HG02623 (cell line): Measurements from ENCODE around the gene COX6A1.
"Not testable (repeated sequence)": the region's sequence is repeated elsewhere in the genome, so short reads cannot be mapped to it uniquely, and the experiment has no call there.

Experiments used
- ATAC-seq: cut with Tn5 transposase; IDR thresholded peaks from one replicate; pipeline ENCODE4 v1.9.1; 2021; ENCODE audit warnings: moderate library complexity; ENCODE audit not compliant: unreplicated experiment

The COX6A1 gene

DNA sequence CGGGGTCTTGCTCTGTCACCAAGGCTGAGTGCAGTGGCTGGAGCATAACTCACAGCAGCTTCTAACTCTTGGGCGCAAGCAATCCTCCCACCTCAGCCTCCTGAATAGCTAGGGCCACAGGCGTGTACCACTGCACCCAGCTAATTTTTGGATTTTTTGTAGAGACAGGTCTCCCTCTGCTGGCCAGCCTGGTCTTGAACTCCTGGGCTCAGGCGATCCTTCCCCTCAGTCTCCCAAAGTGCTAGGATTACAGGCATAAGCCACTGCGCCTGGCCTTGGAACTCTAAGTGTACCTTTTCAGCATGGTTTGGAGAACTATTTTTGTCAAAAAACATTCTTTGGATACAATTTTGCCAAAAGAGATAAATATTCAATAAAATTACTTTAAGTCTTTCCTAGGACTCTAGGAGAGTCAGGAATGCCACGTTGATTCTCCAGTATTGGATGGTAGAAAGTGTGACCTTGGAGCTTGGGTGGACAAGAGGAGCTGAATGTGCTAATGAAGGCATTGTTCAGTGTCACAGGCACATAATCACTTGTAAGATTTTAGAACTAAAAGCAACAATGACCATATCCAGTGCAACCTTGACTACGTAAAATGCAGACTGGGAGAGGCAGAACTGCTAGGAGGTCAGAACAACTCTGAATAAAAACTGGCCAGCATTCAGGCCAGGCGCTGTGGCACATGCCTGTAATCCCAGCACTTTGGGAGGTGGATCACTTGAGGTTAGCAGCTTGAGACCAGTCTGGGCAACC is 28.8 kb downstream of the COX6A1 start:
- ATAC-seq = no peak

- no peak for ATAC-seq
These were observed 29.5 kb downstream of the COX6A1 start for GRCh38 chr12:120467439-120467838.

- no peak for ATAC-seq
These were observed 30.5 kb downstream of the COX6A1 start for GRCh38 chr12:120468325-120468820.

- peak; percentile 24 for ATAC-seq
These were observed 31.0 kb downstream of the COX6A1 start for GRCh38 chr12:120468821-120469449.

DNA sequence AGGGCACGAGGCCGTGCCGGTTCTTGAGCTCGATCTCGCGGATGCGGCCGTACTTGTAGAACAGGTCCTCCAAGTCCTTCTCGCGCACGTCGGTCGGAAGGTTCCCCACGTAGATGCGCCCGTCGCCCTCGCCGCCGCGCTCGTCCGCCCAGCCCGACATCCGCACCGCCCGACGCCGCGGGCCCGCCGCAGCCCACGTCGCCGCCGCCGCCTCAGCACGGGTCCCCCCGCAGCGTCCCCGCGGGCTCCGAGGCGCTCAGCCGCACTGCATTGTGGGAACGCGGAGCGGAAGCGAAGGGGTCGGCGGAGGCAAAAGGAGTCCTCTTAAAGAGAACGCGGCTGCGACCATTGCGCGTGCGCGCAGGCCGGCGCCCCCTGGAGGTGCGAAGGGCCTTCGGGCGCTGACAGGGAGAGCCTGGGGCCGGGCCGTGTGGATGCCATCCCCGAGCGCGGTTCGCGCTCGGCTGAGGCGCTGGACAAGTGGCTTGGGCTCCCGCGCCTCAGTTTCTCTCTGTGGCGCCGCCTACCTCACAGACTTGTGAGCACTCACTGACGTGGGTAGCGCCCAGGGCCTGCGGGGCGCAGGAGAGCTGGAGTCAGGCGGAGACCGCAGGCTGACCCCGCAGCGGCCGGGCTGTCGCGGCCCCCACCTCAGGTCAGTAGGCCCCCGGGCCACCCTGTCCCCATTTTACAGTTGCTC is 31.7 kb downstream of the COX6A1 start, which contains the start of gene SRSF9:
Gene SRSF9, minus strand, starts transcription at position 299 of the 700 bp plus-strand sequence. Its CDS starts 139 bp downstream, at position 160.
- peak; percentile 64 for ATAC-seq

DNA sequence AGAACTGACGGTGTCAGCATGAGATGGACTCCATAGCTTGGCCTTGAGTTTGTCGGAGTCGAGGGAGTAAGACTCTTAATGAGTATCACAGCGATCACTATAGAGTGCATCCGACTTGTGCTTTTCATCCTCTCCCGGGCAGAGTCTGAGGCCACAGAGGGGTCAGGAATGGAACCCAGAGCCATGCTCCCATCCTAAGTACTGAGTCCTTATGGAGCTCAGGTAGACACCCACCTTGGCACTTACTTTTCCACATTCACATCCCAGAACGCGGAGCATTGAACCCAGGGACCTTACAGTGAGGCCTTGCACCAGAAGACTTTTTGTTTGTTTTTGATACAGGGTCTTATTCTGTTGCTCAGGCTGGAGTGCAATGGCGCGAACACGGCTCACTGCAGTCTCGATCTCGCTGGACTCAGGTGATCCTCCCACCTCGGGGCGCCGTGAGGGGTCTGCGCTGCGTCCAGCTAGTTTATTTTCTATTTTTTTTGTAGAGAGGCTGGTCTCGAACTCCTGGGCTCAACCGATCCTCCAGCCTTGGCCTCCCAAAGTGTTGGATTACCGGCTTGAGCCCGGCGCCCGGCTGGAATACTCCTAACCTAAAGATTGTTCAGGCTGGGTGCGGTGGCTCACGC is 32.4 kb downstream of the COX6A1 start:
- ATAC-seq = peak; percentile 5

- no peak for ATAC-seq
These were observed 34.6 kb downstream of the COX6A1 start for GRCh38 chr12:120472521-120472920.

DNA sequence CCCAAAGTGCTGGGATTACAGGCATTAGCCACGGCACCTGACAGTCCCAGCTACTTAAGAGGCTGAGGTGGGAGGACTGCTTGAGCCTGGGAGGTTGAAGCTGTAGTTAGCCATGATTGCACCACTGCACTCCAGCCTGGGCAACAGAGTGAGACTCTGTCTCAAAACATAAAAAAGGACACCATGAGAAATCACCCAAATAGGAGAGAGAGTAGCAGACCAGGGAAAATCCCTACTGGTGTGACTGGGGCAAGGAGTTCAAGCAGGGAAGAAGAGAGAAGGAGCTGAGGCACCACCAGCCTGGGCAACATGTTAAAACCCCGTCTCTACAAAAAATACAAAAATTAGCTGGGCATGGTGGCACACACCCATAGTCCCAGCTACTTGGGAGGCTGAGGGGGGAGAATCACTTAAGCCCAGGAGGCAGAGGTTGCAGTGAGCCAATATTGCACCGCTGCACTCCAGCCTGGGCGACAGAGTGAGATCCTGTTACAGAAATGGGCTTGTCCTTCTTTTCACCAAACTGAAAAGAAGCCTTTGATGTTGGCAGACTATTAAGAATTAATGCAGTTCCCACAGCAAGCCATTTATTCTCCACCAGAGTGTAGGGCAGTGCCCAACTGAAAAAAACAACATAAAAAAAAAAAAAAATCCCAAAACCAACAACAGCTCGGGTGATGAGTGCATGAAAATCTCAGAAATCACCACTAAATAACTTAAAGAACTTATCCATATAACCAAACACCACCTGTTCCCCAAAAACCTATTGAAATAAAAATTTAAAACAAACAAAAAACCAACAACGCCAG is 36.1 kb downstream of the COX6A1 start:
- ATAC-seq = no peak

- no peak for ATAC-seq
These were observed 36.7 kb downstream of the COX6A1 start for GRCh38 chr12:120474616-120474960.

DNA sequence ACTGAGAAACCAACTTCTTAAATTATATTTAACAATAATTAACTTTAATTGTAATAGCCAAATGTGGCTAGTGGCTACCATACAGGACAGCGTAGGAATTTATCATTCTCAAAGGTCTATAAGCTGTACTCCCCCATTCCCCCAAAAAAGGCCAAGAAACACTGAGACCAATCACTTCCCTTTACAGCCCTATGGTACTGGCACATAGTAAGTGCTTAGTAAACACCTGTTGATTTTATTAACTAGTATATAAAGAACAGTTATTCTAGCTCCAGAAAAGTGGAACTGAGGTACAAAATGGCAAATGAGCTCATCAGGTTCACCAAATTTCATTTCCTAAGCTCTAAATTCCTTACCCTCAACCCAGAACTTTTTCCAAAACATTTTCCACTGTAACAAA is 37.7 kb downstream of the COX6A1 start:
- ATAC-seq = no peak

DNA sequence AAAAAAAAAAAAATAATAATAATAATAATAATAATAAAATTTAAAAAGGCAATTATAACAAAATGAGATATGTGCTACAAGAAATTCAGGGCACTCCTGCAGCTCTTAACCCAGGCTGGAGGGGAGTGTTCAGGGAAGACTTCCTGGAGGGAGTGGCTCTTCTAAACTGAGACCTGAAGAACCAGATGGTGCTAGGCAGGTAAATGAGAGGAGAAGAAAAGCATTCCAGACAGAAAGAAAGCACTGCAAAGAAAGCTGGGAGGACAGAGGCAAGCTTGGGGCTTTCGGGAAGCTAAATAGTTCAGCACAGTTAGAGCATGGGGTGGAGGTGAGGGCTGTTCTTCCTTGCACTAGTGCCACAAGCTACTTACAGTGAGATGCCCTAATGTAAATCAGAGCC is 41.5 kb downstream of the COX6A1 start:
- ATAC-seq = no peak

- no peak for ATAC-seq
These were observed 42.3 kb downstream of the COX6A1 start for GRCh38 chr12:120480211-120480610.

DNA sequence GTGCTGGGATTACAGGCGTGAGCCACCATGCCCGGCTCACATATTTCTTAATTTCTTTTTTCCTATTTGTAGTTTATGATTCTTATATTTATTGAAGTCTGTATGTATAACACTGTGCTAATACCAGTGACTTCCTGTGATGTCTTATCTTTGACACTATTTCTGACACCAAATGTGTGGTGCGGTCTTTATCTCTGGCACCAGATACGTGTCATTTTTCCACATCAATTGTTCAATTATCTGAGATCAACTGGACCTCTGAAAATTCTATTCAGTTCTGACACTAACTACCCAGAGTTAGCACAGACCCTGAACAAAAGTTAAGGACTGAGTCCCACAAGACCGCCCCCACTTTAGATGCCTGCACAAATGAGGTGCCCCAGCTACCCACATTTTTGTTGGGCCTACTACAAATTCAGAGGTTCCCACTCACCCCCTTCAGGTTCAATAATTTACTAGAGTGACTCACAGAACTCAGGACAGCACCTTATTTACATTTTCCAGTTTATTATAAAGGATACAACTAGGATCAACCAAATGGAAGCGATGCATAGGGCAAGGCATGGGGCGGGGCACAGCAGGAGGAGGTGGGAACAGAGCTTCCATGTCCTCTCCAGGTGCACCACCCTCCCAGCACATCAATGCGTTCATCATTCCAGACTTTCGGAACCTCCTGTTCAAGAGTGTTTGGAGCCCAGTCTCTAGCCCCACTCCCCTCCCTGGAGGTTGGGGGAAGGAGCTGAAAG is 43.3 kb downstream of the COX6A1 start:
- no peak for ATAC-seq

GRCh38 chr12:120483621-120484020 is 45.7 kb downstream of the COX6A1 start:
- ATAC-seq = no peak

- no peak for ATAC-seq
These were observed 48.3 kb downstream of the COX6A1 start for GRCh38 chr12:120485961-120486881.

GRCh38 chr12:120487552-120487951 is 49.6 kb downstream of the COX6A1 start:
- not testable (repeated sequence) for ATAC-seq

GRCh38 chr12:120488057-120488640 is 50.2 kb downstream of the COX6A1 start:
- no peak for ATAC-seq

GRCh38 chr12:120489018-120489417 is 51.1 kb downstream of the COX6A1 start:
- no peak for ATAC-seq
